Keratinocyte (primary cell): ENCODE data around the gene PRAMEF8.
"Not testable (repeated sequence)": the region's sequence is repeated elsewhere in the genome, so short reads cannot be mapped to it uniquely, and the experiment has no call there.

Experiments used
- CTCF ChIP-seq, 3 experiments: IDR thresholded peaks in 1 of 3; conservative IDR thresholded peaks in 1 of 3; optimal IDR thresholded peaks in 1 of 3; 2 replicates in 2 of 3; 3 replicates in 1 of 3; pipeline versions ENCODE3 to v1.5.1; 2011; ENCODE audit warnings: low read length in 3 of 3, mild to moderate bottlenecking in 3 of 3, moderate library complexity in 2 of 3, control low read depth in 1 of 3, inconsistent platforms in 1 of 3; ENCODE audit not compliant: insufficient read depth in 2 of 3; ENCODE audit errors: extremely low read depth in 1 of 3
- EZH2 ChIP-seq: IDR thresholded peaks from one replicate; pipeline ENCODE4 v1.6.1; 2012; ENCODE audit warnings: inconsistent platforms, mild to moderate bottlenecking, low read length, moderate library complexity

GRCh38 chr1:13279617-13280016, 5.3 kb downstream of the PRAMEF8 start:
- not testable (repeated sequence) for TF ChIP-seq CTCF (optimal IDR thresholded peaks at IDR 0.05 in 1 of 3, IDR thresholded peaks at IDR 0.05 in 1 of 3, conservative IDR thresholded peaks at IDR 0.05 in 1 of 3; ENCODE audit: extremely low read depth in 1 of 3, insufficient read depth in 2 of 3, low read length in 3 of 3); EZH2
